H9 (cell line): ENCODE results near the gene FBXW4. TPM values are rescaled to one million over a fixed set of nuclear protein-coding genes. Genes with fewer than 3 reads are reported as not detected.

Source experiments
- DNase-seq: peaks from one replicate; pipeline ENCODE4 v3.0.0-alpha.2; 2017
- H2AFZ ChIP-seq: one replicate; pipeline ENCODE4 v1.6.1; 2013; ENCODE audit warnings: mild to moderate bottlenecking, low read length, control low read depth, moderate library complexity
- H2AK5ac ChIP-seq: 2 replicates; pipeline ENCODE4 v1.6.1; 2013; ENCODE audit warnings: low read length, control low read depth, mixed read lengths; ENCODE audit not compliant: insufficient read length
- H2BK120ac ChIP-seq: one replicate; pipeline ENCODE4 v1.6.1; 2013; ENCODE audit warnings: low read depth, mild to moderate bottlenecking, low read length, control low read depth, inconsistent platforms; ENCODE audit not compliant: poor library complexity, severe bottlenecking
- H2BK12ac ChIP-seq: 2 replicates; pipeline ENCODE4 v1.6.1; 2013; ENCODE audit warnings: low read length, control low read depth, mixed read lengths, low read depth; ENCODE audit not compliant: insufficient read length
- H2BK15ac ChIP-seq: 2 replicates; pipeline ENCODE4 v1.6.1; 2013; ENCODE audit warnings: low read depth, low read length, control low read depth
- H2BK20ac ChIP-seq: one replicate; pipeline ENCODE4 v1.6.1; 2013; ENCODE audit warnings: low read depth, mild to moderate bottlenecking, low read length, control low read depth, inconsistent platforms; ENCODE audit not compliant: poor library complexity, severe bottlenecking
- H2BK5ac ChIP-seq: 2 replicates; pipeline ENCODE4 v1.6.1; 2013; ENCODE audit warnings: low read length, control low read depth, mixed read lengths; ENCODE audit not compliant: insufficient read length
- H3K14ac ChIP-seq: 2 replicates; pipeline ENCODE4 v1.6.1; 2013; ENCODE audit warnings: low read length, control low read depth; ENCODE audit not compliant: insufficient read depth
- H3K18ac ChIP-seq: 2 replicates; pipeline ENCODE4 v1.6.1; 2013; ENCODE audit warnings: low read depth, mild to moderate bottlenecking, mixed read lengths, low read length, control low read depth; ENCODE audit not compliant: insufficient read length
- H3K23ac ChIP-seq: 2 replicates; pipeline ENCODE4 v1.6.1; 2013; ENCODE audit warnings: low read length, control low read depth, mixed read lengths, low read depth; ENCODE audit not compliant: insufficient read length
- H3K23me2 ChIP-seq: 2 replicates; pipeline ENCODE4 v1.6.1; 2013; ENCODE audit warnings: low read depth, mild to moderate bottlenecking, mixed read lengths, low read length, control low read depth; ENCODE audit not compliant: insufficient read length, poor library complexity, severe bottlenecking
- H3K27ac ChIP-seq: 2 replicates; pipeline ENCODE4 v1.5.1; 2013; ENCODE audit warnings: low read length, control low read depth, mixed read lengths, low read depth; ENCODE audit not compliant: insufficient read length
- H3K27me3 ChIP-seq: 2 replicates; pipeline ENCODE4 v1.6.1; 2013; ENCODE audit warnings: low read length, control low read depth, inconsistent platforms; ENCODE audit not compliant: insufficient read depth
- H3K4ac ChIP-seq: 2 replicates; pipeline ENCODE4 v1.6.1; 2013; ENCODE audit warnings: low read depth, mild to moderate bottlenecking, control low read depth, inconsistent platforms, low read length, moderate library complexity
- H3K4me1 ChIP-seq: 2 replicates; pipeline ENCODE4 v1.6.1; 2013; ENCODE audit warnings: low read length, control low read depth, inconsistent platforms; ENCODE audit not compliant: insufficient read depth
- H3K4me2 ChIP-seq: 2 replicates; pipeline ENCODE4 v1.6.1; 2013; ENCODE audit warnings: low read length, control low read depth, mixed read lengths; ENCODE audit not compliant: insufficient read length, insufficient read depth
- H3K56ac ChIP-seq: 2 replicates; pipeline ENCODE4 v1.6.1; 2013; ENCODE audit warnings: low read depth, mild to moderate bottlenecking, mixed read lengths, low read length, control low read depth; ENCODE audit not compliant: insufficient read length
- H3K79me1 ChIP-seq: 2 replicates; pipeline ENCODE4 v1.6.1; 2013; ENCODE audit warnings: low read depth, mild to moderate bottlenecking, moderate library complexity, low read length, control low read depth, inconsistent platforms; ENCODE audit not compliant: insufficient read depth, poor library complexity, severe bottlenecking
- H3K79me2 ChIP-seq: 2 replicates; pipeline ENCODE4 v1.6.1; 2013; ENCODE audit warnings: low read length, control low read depth, inconsistent platforms; ENCODE audit not compliant: insufficient read depth
- H3K9ac ChIP-seq: 2 replicates; pipeline ENCODE4 v1.6.1; 2013; ENCODE audit warnings: low read length, control low read depth, mixed read lengths; ENCODE audit not compliant: insufficient read length; ENCODE audit errors: extremely low read depth
- H3K9me3 ChIP-seq: one replicate; pipeline ENCODE4 v1.6.1; 2013; ENCODE audit warnings: low read depth, low read length, inconsistent platforms; ENCODE audit not compliant: control insufficient read depth
- H3T11ph ChIP-seq: one replicate; pipeline ENCODE4 v1.6.1; 2013; ENCODE audit warnings: mild to moderate bottlenecking, low read length, control low read depth, inconsistent platforms
- H4K20me1 ChIP-seq: one replicate; pipeline ENCODE4 v1.6.1; 2013; ENCODE audit not compliant: control insufficient read depth, insufficient read length, insufficient read depth
- H4K5ac ChIP-seq: 2 replicates; pipeline ENCODE4 v1.6.1; 2013; ENCODE audit warnings: low read depth, mild to moderate bottlenecking, mixed read lengths, low read length, control low read depth; ENCODE audit not compliant: insufficient read length
- H4K8ac ChIP-seq: replicated peaks from 2 replicates; pipeline ENCODE4 v1.6.1; 2013; ENCODE audit warnings: low read length, control low read depth, mixed read lengths, low read depth; ENCODE audit not compliant: insufficient read length
- H4K91ac ChIP-seq: 2 replicates; pipeline ENCODE4 v1.6.1; 2013; ENCODE audit warnings: low read depth, mild to moderate bottlenecking, moderate library complexity, mixed read lengths, low read length, control low read depth; ENCODE audit not compliant: insufficient read length
- H3K27ac Mint-ChIP-seq, 3 experiments: 2 replicates in 2 of 3; 3 replicates in 1 of 3; pipeline ENCODE4 v1.8.0; 2020 to 2021; ENCODE audit warnings: mixed read lengths in 3 of 3, mild to moderate bottlenecking in 1 of 3, moderate library complexity in 1 of 3
- H3K27me3 Mint-ChIP-seq: 2 replicates; pipeline ENCODE4 v1.8.0; 2021; ENCODE audit warnings: low read depth, mild to moderate bottlenecking, moderate library complexity, mixed read lengths
- H3K36me3 Mint-ChIP-seq, 3 experiments: 2 replicates in 2 of 3; 3 replicates in 1 of 3; pipeline ENCODE4 v1.8.0; 2020 to 2021; ENCODE audit warnings: low read depth in 3 of 3, mixed read lengths in 3 of 3; ENCODE audit not compliant: insufficient read depth in 1 of 3
- H3K4me1 Mint-ChIP-seq, 2 experiments: 2 replicates each; pipeline ENCODE4 v1.8.0; 2020; ENCODE audit warnings: mixed read lengths in 2 of 2
- H3K4me3 Mint-ChIP-seq, 2 experiments: 2 replicates in 1 of 2; 3 replicates in 1 of 2; pipeline ENCODE4 v1.8.0; 2020 to 2021; ENCODE audit warnings: mild to moderate bottlenecking in 2 of 2, mixed read lengths in 2 of 2, moderate library complexity in 1 of 2
- H3K9me3 Mint-ChIP-seq, 2 experiments: 2 replicates in 1 of 2; 3 replicates in 1 of 2; pipeline ENCODE4 v1.8.0; 2020; ENCODE audit warnings: mild to moderate bottlenecking in 2 of 2, mixed read lengths in 2 of 2, moderate library complexity in 1 of 2
- CTCF ChIP-seq: fragments of 200-600 bp; sonication (generic); conservative IDR thresholded peaks from 3 replicates; pipeline ENCODE4 v1.8.0; 2021; ENCODE audit warnings: antibody characterized with exemption, mild to moderate bottlenecking
- WGBS: extraction: QIAGEN DNeasy Blood & Tissue Kit; methylation state at CpG from one replicate; pipeline ENCODE4 v1.1.7; 2013; ENCODE audit warnings: missing lambda C conversion rate, low lambda C conversion rate, mixed read lengths; ENCODE audit not compliant: insufficient read length; ENCODE audit errors: extremely low coverage; 5-methylcytosine and 5-hydroxymethylcytosine counted together
- total RNA-seq: library from RNA; stranded (reverse); gene quantifications from 2 replicates; pipeline ENCODE4 v1.2.1, GENCODE V29; 2021

The FBXW4 gene
- total RNA-seq, 1 experiment from 2014 or later = 41.6 TPM

- Histone ChIP-seq H3K56ac (no peak overlapping the region), H3K9ac (no peak overlapping the region), H3T11ph (no peak overlapping the region), H3K4me2 (no peak overlapping the region), H4K8ac (no peak overlapping the region), H2BK120ac (no peak overlapping the region), H2BK12ac (no peak overlapping the region), H3K23ac (no peak overlapping the region), H3K79me2 (no peaks in the 10 kb centered on the region), H3K27ac (no peak overlapping the region), H2AK5ac (no peak overlapping the region), H4K5ac (no peak overlapping the region), H3K4ac (no peak overlapping the region), H4K91ac (no peak overlapping the region), H3K27me3 (no peaks in the 10 kb centered on the region), H3K14ac (no peak overlapping the region), H2BK20ac (no peak overlapping the region), H3K79me1 (no peaks in the 10 kb centered on the region), H3K23me2 (no peaks in the 10 kb centered on the region), H3K4me1 (no peaks in the 10 kb centered on the region), H2AFZ (no peak overlapping the region), H4K20me1 (no peaks in the 10 kb centered on the region), H3K18ac (no peak overlapping the region), H2BK15ac (no peak overlapping the region), H3K9me3 (no peaks in the 10 kb centered on the region), H2BK5ac (no peak overlapping the region)
- Mint-ChIP-seq H3K9me3 (peaks cover 14 to 16% of the 10 kb centered on the region in 2 experiments), H3K27me3 (no peaks in the 10 kb centered on the region), H3K27ac (no peak overlapping the region), H3K4me1 (no peaks in the 10 kb centered on the region), H3K4me3 (no peak overlapping the region), H3K36me3 (peaks cover 16 to 57% (median 52%) of the 10 kb centered on the region in 3 experiments)
- no CpG with 5 or more reads among the region's 2 CpGs for WGBS
- no peak for DNase-seq
- no peak for TF ChIP-seq CTCF
Measured at GRCh38 chr10:101675115-101675514, 19.9 kb downstream of the FBXW4 start.
